Forelimb muscle (tissue), 1 donor: Measurements from ENCODE around the gene PADI4. TPM values are rescaled to one million over a fixed set of nuclear protein-coding genes. Genes with fewer than 3 reads are reported as not detected.

ENCODE experiments used
- DNase-seq: peaks from one replicate; pipeline ENCODE4 v3.0.0-alpha.2; 2013; ENCODE audit warnings: low read depth
- polyA plus RNA-seq: library from polyadenylated mRNA; unstranded; fragments of 120-200 nt; gene quantifications from one replicate; pipeline ENCODE4 v1.2.1, GENCODE V29; 2013; ENCODE audit not compliant: insufficient read length

PADI4 gene
- polyA plus RNA-seq, 1 donor = 0.96 TPM

DNA sequence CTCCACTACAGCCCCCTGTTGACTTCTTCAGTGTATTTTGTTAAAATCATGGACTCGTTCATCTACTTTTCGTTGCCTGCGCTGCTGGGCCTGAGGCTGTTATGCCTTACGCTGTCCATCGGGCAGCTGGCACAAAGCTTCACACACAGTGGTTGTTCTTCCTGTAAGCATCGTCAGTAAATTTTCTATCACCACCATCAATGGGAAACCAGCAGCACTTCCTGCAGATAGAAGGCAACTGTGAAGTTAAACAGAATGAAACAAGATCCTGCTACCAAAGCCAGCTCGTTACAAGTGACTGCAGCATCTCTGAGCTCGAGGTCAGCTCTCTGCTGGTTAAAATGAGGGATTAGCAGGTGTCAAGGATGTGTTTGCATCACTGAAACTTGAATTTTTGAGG is 42.1 kb downstream of the PADI4 start:
- DNase-seq = no peak

DNA sequence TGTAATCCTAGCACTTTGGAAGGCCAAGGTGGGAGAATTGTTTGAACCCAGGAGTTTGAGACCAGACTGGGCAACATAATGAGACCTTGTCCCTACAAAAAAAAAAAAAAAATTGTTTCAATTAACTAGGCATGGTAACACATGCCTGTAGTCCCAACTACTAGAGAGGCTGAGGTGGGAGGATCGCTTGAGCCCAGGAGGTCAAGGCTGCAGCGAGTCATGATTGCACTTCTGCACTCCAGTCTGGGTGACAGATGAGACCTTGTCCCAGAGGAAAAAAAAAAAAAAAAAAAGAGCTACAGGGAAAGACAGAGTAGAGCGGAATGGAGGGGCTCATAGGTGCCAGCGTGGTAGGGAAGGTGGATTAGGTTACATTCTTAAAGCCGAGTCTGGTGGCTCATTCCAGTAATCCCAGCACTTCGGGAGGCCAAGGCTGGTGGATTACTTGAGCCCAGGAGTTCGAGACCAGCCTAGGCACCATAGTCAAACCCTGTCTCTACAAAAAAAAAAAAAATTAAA is 43.0 kb downstream of the PADI4 start:
- no peak for DNase-seq

DNA sequence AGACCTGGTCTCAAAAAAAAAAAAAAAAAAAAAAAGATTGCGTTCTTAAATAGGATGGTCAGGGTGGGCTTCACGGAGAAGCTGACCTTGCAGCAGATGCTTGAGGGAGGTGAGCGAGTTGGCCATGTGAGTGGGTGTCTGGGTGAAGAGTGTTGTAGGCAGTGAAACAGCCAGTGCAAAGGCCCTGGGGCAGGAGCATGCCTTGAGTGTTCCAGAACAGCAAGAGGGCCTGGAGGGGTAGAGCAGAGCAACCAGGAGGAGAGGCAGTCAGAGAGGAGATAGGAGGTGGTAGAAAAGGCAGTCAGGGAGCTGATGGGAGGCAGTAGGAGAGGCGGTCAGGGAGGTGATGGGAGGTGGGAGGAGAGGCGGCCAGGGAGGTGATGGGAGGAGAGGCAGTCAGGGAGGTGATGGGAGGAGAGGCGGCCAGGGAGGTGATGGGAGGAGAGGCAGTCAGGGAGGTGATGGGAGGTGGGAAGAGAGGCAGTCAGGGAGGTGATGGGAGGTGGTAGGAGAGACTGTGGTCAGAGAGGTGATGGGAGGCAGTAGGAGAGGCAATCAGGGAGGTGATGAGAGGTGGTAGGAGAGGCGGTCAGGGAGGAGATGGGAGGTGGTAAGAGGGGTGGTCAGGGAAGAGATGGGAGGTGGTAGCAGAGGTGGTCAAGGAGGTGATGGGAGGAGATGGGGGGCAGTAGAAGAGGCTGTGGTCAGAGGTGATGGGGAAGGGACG is 43.8 kb downstream of the PADI4 start:
- no peak for DNase-seq

DNA sequence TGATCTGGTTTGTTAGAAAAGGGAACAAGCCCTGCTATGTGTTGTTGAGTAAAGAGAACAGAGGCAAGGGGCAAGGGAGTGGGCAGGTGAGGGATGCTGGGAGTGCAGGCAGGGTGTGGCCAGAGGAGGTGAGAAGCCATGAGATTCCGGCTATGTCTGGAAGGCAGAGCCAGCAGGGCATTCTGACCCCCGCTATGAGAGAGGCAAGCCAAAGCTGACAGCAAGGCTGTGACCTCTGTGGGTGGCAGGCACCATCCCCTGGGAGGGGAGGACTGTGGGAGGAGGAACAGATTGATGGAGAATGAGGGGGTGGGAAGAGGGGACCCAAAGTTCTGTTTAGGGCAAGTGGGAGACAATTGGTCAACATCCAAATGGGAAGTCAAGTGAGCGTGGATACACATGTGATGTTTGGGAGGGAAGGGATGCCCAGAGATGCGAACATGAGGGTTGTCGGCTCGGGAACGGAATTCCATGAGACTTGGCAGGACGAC is 44.5 kb downstream of the PADI4 start:
- no peak for DNase-seq

DNA sequence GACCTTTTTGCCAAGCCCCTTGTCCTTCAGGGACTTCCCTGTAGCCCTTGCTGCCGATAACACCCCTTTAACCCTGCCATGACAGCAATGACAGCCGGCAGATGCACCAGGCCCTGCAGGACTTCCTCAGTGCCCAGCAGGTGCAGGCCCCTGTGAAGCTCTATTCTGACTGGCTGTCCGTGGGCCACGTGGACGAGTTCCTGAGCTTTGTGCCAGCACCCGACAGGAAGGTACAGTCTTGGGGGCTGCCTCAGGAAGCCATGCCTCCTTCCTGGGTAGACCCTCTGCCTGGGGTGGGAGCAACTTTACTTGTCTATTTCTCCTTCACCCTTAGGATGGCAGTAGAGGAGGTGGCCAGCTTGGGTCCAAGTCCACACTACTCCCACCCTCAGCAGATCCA is 47.9 kb downstream of the PADI4 start:
- no peak for DNase-seq

DNA sequence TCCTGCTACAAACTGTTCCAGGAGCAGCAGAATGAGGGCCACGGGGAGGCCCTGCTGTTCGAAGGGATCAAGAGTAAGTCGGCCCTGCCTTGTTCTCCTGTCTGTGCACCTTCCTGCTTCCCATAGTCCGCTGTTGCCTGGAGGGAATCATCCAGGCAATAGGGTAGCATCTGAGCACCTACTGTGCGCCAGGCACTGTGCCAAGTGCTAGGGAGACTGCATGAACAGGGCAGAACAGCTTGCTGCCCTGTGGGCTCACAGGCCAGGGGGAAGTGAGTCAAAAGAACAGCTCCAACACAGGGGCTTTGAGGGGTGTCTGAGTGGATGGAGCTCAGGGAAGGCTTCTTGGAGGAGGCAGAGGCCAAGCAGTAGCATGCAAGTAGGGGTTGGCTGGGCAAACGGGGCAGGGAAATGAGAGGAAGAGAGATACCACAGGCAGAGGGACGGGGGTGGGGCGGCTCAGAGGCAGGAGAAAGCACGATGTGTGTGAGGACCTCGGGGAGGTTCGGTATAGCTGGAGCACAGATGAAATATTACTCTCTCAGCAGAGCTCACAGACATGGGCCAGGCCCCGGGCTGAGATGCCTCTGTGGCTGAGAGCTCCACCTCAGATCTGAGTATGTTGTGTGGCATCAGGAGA is 48.5 kb downstream of the PADI4 start:
- no peak for DNase-seq

DNA sequence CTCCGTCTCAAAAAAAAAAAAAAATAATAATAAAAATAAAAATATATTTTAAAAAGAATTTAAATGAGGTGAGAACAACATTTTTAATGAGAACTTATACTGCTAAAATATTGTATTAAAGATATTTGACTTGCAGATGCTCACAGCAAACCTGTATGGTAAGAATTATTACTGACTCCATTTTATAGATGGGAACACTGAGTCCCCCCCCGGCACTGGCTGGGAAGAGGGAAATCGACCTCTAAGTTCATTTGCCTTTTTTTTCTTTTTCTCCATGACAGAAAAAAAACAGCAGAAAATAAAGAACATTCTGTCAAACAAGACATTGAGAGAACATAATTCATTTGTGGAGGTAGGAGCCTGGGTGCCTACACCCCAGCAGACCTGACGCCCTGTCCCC is 50.6 kb downstream of the PADI4 start:
- DNase-seq = no peak

DNA sequence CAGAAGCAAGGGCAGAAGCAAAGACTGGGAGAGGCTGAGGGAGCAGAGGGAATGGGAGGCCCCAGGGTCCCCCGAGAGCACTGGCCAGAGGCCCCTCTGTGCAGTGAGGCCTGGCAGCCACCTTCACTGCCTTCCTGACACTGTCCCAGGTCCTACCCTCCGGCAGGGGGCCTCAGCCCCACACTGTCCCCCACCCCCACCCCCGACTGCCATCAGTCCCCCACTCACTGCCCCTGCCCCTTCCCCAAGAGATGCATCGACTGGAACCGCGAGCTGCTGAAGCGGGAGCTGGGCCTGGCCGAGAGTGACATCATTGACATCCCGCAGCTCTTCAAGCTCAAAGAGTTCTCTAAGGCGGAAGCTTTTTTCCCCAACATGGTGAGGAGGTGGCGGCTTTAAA is 51.0 kb downstream of the PADI4 start:
- DNase-seq = no peak

DNA sequence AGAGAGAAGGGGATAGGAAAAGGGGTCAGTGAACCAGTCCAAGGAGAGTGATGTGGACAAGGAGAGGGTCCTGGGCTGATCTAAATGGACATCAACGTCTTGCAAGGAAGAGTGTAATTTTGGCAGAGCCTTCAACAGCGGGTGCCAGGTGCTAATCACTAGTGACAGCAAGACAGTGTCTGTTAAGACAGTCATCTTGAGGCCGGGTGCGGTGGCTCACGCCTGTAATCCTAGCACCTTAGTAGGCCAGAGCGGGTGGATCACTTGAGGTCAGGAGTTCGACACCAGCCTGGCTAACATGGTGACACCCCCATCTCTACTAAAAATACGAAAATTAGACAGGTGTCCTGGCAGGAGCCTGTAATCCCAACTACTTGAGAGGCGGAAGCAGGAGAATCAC is 51.8 kb downstream of the PADI4 start:
- DNase-seq = no peak

DNA sequence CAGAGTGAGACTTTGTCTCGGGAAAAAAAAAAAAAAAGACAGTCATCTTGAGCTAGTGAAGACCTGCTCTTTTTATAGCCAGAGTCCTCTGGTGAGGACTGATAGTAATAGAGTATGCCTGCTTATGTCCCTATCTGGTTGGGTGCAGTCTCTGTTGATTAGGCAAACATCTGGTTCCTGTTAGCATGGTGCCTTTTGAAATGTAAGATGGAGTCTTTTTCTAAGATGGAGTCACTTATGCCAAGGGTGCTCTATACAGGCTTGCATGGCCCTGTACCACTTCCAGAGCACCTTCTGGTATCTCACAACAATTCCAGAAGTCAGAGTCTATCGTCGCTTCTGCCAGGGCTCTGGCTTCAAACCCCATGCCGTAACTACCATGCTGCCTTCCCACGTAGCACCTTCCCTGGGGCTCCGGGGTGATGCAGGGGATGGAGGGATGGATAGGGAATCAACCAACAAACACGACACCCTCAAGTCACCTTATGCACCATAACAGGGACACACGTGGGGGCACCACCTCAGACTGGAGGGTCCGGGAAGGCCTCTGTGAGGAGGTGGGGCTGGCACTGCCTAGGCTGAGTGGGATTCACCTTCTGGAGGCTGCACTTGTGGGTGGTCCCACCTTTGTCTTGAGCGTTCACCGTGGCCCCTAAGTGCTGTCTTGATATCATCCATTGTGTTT is 52.4 kb downstream of the PADI4 start:
- no peak for DNase-seq

DNA sequence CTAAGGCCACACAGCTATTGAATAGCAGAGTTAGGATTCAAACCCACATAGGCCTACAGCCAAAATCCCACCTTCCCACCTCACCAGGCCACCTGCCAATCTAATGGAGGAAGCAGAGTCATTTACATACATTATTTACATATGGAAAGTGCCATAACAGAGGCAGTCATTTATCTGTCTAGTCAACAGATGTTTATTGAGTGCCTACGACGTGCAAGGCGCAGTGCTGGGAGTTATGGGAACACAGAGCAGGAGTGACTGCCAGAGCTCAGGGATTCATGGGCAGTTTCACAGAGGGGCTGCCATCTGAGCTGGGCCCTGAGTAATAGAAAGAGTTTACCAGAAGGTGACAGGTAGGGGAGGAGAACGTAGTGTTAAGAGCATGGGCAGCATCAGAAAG is 53.7 kb downstream of the PADI4 start:
- no peak for DNase-seq

DNA sequence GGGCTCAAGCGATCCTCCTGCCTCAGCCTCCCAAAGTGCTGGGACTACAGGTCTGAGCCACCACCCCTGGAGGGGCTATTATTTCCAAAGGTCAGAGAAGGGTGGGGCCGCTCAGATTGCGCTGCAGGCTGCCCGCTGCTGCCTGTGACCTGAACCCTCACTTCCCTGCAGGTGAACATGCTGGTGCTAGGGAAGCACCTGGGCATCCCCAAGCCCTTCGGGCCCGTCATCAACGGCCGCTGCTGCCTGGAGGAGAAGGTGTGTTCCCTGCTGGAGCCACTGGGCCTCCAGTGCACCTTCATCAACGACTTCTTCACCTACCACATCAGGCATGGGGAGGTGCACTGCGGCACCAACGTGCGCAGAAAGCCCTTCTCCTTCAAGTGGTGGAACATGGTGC is 55.4 kb downstream of the PADI4 start:
- no peak for DNase-seq

DNA sequence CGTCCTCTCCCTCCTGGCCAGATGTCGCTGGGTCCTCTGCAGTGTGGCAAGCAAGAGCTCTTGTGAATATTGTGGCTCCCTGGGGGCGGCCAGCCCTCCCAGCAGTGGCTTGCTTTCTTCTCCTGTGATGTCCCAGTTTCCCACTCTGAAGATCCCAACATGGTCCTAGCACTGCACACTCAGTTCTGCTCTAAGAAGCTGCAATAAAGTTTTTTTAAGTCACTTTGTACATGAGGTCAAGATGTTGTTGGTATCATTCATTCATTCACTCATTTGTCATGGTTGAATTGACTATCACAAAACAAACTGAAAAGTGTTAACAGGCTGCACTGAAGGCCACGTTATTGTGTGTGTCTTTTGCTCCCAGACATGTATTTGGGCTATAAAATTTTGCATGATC is 55.8 kb downstream of the PADI4 start:
- no peak for DNase-seq

DNA sequence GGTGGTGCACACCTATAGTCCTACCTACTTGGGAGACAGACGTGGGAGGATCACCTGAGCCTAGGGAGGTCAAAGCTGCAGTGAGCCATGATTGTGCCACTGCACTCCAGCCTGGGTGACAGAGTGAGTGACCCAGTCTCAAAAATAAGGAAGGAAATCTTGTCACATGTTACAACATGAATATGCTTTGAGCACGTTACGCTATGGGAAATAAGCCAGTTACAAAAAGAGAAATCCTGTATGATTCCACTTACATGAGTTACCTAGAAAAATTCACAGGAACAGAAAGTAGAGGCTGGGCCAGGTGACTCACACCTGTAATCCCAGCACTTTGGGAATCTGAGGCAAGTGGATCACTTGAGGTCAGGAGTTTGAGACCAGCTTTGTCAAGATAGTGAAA is 57.3 kb downstream of the PADI4 start:
- peak; percentile 4 for DNase-seq

DNA sequence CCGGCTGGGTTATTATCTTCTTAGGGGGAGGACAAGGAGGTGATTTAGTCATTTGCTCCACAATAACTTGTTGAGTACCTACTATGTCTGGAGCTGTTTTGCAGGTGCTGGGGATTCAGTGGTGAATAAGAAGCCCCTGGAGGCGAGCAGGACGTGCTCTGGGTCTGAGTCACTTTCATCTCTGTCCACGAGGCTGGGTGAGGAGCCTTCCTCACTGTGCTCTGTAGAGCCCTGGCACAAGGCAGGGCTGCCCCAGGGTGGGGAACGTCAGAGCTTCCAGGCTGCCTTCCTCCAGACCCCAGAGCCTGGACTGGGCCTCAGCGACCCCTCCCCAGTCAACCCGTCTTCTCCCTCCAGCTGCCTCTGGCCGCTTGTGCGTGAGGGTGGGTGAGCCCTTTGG is 61.5 kb downstream of the PADI4 start:
- DNase-seq = no peak

DNA sequence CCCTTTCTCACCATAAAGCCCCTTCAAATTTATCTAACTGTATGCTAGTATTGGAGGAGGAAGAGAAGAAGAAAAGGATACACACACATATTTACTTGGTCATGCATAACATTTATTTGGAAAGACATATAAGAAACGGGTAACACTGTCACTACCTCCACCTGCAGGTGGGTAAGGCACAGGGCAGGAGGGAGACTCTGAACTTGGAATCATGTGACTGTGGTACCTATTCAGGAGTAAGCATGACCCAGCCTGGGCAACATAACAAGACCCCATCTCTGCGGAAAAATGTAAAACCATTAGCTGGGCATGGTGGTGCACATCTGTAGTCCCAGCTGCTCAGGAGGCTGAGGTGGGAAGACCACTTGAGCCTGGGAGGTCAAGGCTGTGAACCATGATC is 62.6 kb downstream of the PADI4 start:
- no peak for DNase-seq

DNA sequence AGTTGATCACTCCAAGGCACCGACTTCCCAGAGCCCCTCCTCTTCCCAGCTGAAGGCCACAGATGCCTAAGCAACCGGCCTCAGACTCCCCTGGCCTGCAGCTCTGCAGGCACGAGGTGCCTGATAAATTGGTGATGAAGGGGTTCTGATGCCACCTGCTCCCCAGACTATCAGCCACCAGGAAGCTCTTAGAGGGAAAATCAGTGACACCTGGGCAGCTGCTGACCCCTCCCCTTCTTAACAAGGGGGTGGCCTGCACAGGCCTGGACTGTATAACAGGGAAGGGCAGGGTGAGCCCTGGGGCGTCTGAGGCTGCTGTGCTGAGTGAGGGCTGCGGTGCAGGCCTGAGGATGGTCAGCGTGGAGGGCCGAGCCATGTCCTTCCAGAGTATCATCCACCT is 63.9 kb downstream of the PADI4 start, which contains the start of gene PADI6:
PADI6 (plus strand) TSS at position 301 of the 400 bp plus-strand sequence; CDS start at position 351, 50 bp downstream.
- no peak for DNase-seq

DNA sequence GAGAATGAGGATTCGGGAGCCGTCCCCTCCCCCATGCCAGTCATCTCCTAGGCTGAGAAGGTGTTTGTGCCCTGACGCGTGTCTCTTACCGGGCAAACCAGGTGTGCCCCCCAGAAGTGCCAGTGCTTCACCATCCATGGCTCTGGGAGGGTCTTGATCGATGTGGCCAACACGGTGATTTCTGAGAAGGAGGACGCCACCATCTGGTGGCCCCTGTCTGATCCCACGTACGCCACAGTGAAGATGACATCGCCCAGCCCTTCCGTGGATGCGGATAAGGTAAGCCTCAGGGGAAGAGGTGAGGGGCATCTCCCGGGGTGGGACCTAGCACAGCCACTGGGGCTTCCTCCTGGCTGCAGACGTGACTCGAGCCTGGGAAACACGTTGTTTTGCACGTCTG is 65.0 kb downstream of the PADI4 start:
- no peak for DNase-seq

DNA sequence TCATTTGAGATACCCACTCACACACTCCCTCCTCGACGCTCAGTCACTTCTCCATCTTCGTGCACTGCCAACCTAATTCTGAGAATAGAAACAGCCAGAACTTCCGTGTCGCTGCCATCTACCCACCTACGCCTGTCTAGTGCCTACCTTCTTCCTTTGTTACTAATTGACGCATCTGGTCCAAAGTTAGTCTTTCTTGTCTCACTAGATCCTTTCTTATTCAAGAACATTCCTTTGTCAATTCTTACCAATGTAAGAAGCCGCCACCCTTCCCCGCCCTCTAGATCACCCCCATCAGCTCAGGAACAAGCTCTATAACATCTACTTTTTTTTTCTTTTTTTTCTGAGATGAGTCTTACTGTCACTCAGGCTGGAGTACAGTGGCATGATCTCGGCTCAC is 67.7 kb downstream of the PADI4 start:
- DNase-seq = no peak

DNA sequence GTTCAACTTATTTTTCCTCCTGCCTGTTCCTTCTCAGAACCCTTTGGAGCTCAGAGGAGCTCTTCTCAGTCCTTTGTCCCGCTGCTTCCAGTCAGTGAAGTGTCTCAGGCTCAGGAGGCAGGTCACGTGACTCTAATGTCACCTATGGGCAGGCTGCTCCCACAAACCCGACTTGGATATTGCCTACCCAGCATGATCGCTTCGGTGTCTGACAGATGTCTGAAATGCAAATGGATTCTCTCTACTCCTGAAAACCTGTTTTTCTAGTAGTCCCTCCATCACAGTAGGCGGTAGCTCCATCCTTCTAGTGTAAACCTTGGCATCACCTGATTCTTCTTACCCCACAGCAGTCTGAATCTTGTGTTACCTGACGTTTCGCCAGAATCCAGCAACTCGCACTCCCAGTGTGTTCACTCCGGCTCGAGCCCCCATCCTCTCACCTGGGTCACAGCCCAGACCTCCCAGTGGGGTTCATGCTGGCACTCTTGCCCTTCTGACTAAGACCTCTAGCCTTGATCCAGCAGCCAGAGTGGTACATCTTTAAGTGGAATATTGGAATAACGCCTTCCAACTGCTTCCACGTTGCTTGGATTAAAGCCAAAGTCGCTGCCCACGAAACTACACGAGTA is 69.4 kb downstream of the PADI4 start:
- no peak for DNase-seq

DNA sequence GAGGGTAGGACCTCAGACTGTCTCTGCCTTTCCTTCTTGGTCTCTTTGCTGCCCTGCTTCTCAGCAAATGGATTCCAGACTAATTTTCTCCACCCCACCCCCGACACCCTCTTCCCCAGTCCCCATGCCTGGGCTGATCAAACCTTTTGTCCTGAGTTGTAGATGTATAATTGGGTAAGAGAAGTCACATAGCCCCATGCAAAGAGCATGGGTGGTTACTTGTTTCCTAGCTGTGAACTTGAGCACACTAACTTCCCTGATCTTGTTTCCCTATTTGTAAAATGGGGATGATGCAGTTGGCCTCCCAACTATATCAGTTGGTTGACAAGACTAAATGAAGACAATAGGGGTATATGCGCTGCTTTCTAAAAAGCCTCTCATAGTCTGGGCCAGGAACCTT is 73.2 kb downstream of the PADI4 start:
- DNase-seq = no peak

DNA sequence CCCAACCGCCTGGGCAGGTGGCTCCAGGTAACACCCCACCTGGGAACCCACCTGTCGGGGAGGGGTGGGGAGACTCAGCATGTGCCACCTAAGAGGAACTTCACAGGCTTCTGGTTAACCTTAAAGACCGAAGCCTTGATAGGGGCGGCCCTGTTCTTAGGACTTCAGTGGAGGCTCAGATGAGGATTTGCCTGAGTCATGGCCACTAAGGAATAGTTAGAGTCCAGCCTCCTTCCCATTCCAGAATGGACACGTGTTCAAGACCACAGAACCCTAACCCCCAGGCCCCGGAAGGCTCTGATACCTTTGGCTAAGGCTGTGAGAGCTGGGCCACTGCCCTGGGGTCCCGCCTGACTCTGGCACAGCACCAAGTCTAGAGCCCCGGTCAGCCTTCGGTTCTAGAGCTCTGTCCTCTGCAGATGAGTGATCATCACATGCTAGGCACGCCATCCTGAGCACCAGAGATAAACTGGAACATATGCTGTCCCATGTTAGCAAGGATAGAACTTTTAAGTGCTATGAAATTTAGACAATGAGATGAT is 84.3 kb downstream of the PADI4 start:
- DNase-seq = no peak
